GM12875 (cell line): ENCODE data around the gene TTF2.

Experiments
- H3K4me3 ChIP-seq: one replicate; pipeline ENCODE4 v1.5.1; 2011; ENCODE audit warnings: low read depth, low read length, control low read depth
- CTCF ChIP-seq: IDR thresholded peaks from 2 replicates; pipeline ENCODE4 v1.5.1; 2011; ENCODE audit warnings: low read depth, mild to moderate bottlenecking, control low read depth, inconsistent platforms, low read length, moderate library complexity, borderline replicate concordance; ENCODE audit not compliant: insufficient read depth

Gene TTF2

DNA sequence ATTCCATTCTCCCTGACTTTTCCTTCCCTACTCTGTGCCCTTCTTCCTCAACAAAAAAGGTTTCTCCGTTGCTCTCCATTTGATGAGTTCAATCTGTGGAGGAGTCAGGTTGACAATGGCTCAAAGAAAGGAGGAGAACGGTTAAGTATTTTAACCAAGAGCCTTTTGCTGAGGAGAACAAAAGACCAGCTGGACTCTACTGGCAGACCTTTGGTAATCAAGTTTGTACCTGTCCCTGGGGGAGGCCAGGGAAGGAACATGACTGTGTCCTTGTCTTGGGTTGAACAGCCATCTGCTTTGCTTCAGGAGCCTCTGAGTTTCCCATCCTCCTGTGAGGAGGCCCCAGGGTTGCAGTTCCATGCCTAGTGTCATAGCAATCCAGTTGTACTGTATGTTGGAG lies 29.9 kb downstream of the TTF2 start:
- H3K4me3 ChIP-seq, result no peak overlapping the region
- TF ChIP-seq CTCF, result no peak

- TF ChIP-seq CTCF, result no peak
- no peak overlapping the region for H3K4me3 ChIP-seq
These were observed 32.5 kb downstream of the TTF2 start for GRCh38 chr1:117092594-117092993.

DNA sequence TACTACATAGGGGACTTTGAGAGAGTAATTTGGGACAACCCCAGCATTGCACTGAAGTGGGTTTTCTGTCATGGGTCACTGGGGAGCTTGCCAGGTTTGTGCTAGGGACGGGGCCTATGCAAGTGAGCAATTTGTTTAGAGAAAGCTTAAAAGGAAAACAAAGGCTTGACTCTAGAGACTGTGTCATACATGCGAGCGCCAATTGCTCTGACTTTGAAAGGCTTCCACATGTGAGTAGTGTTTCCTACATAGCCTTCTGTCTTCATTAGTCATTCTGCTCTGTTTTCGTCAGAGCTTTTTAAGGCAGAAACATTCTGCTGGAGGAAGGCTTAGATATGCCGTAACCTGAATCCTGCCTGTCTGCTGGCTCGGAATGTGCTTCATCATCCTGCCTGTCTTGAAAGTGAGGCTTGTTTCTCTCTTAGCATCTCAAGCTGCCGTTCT lies 33.0 kb downstream of the TTF2 start:
- TF ChIP-seq CTCF, result no peak
- H3K4me3 ChIP-seq, result no peak overlapping the region

DNA sequence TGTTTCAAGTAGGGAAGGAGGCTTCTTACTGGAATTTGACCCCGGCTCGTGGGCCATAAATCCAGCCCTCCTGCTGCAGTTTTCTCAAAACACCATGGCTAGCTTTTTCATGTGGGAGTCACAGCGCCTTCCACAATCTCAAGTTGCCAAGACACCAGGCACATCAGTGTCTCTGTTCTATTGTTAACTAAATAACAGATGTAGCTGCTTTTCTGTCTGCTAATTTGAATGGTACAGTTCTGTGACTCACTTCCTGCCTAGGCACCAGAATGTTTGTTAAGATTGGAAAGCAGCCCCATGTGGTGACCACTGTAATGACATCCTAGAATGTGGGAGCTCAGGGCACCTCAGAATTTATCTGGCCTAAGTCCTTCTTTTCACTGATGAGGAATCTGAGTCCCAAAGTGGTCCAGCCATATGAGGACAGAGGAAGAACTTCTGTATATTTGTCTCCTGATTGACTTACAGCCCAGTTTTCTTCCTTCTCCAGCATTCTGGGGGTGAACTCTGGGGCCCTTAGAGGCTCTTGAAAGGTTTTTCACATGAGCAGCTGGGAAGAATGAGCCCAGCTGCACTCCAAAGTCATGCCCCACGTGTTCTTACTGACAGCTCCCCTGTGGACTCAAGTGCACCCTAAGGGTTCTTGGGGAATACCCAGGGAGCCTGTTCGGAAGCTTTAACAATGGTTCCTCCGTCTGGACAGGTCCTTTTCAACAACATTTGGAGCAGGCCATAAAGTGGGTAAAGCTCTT lies 33.9 kb downstream of the TTF2 start:
- no peak overlapping the region for H3K4me3 ChIP-seq
- peak; percentile 35; the same call in 1 of the 2 replicates for TF ChIP-seq CTCF

- H3K4me3 ChIP-seq, result no peak overlapping the region
- no peak for TF ChIP-seq CTCF
These were observed 34.9 kb downstream of the TTF2 start for GRCh38 chr1:117094841-117095604.

GRCh38 chr1:117096951-117097408 lies 36.9 kb downstream of the TTF2 start:
- no peak overlapping the region for H3K4me3 ChIP-seq
- TF ChIP-seq CTCF, result no peak
